Stomach (tissue), 4 donors: ENCODE data around the gene ATP8B4.

Experiments
- CTCF ChIP-seq, 7 experiments: fragments of 450-650 bp in 4 of 7; fragments of 200-600 bp in 3 of 7; sonication (generic) in 3 of 7; IDR thresholded peaks; one replicate each; pipeline ENCODE4 v1.5.1; 2016 to 2019; ENCODE audit warnings: antibody characterized with exemption in 7 of 7, control low read depth in 2 of 7, mild to moderate bottlenecking in 1 of 7
- EP300 ChIP-seq: sonication (generic); formaldehyde crosslinking; IDR thresholded peaks from one replicate; pipeline ENCODE4 v1.6.1; 2017; ENCODE audit warnings: antibody characterized with exemption
- POLR2A ChIP-seq, 4 donors: fragments of 450-650 bp; IDR thresholded peaks; one replicate each; pipeline ENCODE4 v1.6.1; 2016; ENCODE audit warnings: antibody characterized with exemption in 4 of 4, control low read depth in 2 of 4, mild to moderate bottlenecking in 1 of 4, moderate library complexity in 1 of 4
- POLR2AphosphoS5 ChIP-seq, 3 donors: sonication (generic); formaldehyde crosslinking; IDR thresholded peaks; one replicate each; pipeline ENCODE4 v1.6.1; 2016; ENCODE audit warnings: antibody characterized with exemption in 3 of 3

GRCh38 chr15:49898575-49899283 lies 220.3 kb downstream of the ATP8B4 start:
- TF ChIP-seq CTCF (IDR thresholded peaks at IDR 0.05) (no peak), POLR2AphosphoS5 (IDR thresholded peaks at IDR 0.05) (no peak), POLR2A (IDR thresholded peaks at IDR 0.05) (no peak), EP300 (no peak)
